K562 (cell line): ENCODE measurements around the gene SKIDA1. TPM values are rescaled to one million over a fixed set of nuclear protein-coding genes. Genes with fewer than 3 reads are reported as not detected.

Experiments used
- ATAC-seq: fragments of 200-7000 bp; cut with Tn5 transposase; 3 replicates; pipeline ENCODE4 v1.9.1; 2020; ENCODE audit warnings: moderate library complexity
- BruUV-seq: library from RNA; stranded (reverse); fragments of 400-500 nt; replicated peaks from 2 replicates; lab custom pipeline; 2021; lab: Mats Ljungman, UMichigan
- CTCF ChIA-PET: fragments of 300-600 bp; formaldehyde crosslinking; extraction: SDS; loops from one replicate; lab custom pipeline; 2021; ENCODE audit warnings: low intra/inter-chr PET ratio; lab: Yijun Ruan, JAX
- POLR2A ChIA-PET: fragments of 300-600, 350-650 bp; sonication (Branson Sonifier 250); formaldehyde crosslinking; extraction: SDS; loops from one replicate; lab custom pipeline; 2021; ENCODE audit warnings: antibody characterized with exemption, inconsistent platforms; lab: Yijun Ruan, JAX
- DNase-seq, 4 experiments: peaks; one replicate each; pipeline versions ENCODE4 v3.0.0 to v3.0.0-alpha.2; 2011 to 2018; ENCODE audit warnings: low spot score in 3 of 4, mixed read lengths in 3 of 4; ENCODE audit errors: extremely low read depth in 1 of 4
- FAIRE-seq: peaks from 2 replicates; lab custom pipeline; 2011; peaks lifted over from hg19 to GRCh38; lab: Jason Lieb, UNC
- H2AFZ ChIP-seq: 2 replicates; pipeline ENCODE4 v1.6.0; 2011; ENCODE audit warnings: low read depth, low read length, control low read depth, inconsistent platforms
- H3K27ac ChIP-seq: fragments of 200-600 bp; 3 replicates; pipeline ENCODE4 v1.8.0; 2011; ENCODE audit warnings: low read depth, mild to moderate bottlenecking, control low read depth, inconsistent platforms, low read length, moderate library complexity, mixed read lengths; ENCODE audit errors: extremely low read depth
- H3K27me3 ChIP-seq, 2 experiments: fragments of 300-600 bp in 1 of 2; 2 replicates in 1 of 2; 3 replicates in 1 of 2; pipeline versions ENCODE4 v1.6.0 to v1.8.0; 2011; ENCODE audit warnings: inconsistent platforms in 2 of 2, low read length in 2 of 2, mild to moderate bottlenecking in 1 of 2, mixed read lengths in 1 of 2, moderate library complexity in 1 of 2; ENCODE audit not compliant: control insufficient read depth in 2 of 2, insufficient read depth in 2 of 2
- H3K36me3 ChIP-seq: fragments of 300-600 bp; 3 replicates; pipeline ENCODE4 v1.8.0; 2011; ENCODE audit warnings: mild to moderate bottlenecking, low read length, inconsistent platforms; ENCODE audit not compliant: control insufficient read depth, insufficient read depth
- H3K4me1 ChIP-seq, 2 experiments: fragments of 200-600 bp in 1 of 2; replicated peaks in 1 of 2; 2 replicates in 1 of 2; 3 replicates in 1 of 2; pipeline versions ENCODE4 v1.5.1 to v1.8.0; 2011; ENCODE audit warnings: inconsistent platforms in 2 of 2, low read length in 2 of 2, mild to moderate bottlenecking in 1 of 2, mixed read lengths in 1 of 2, moderate library complexity in 1 of 2; ENCODE audit not compliant: control insufficient read depth in 2 of 2, insufficient read depth in 2 of 2
- H3K4me2 ChIP-seq: 2 replicates; pipeline ENCODE4 v1.6.1; 2011; ENCODE audit warnings: low read length, control low read depth, inconsistent platforms, mixed read lengths; ENCODE audit not compliant: insufficient read depth
- H3K4me3 ChIP-seq: fragments of 200-600 bp; sonication (generic), shearing (Covaris generic); 2 replicates; pipeline ENCODE4 v1.5.1; 2016; ENCODE audit warnings: control low read depth, inconsistent platforms
- H3K79me2 ChIP-seq: fragments of 200-600 bp; 3 replicates; pipeline ENCODE4 v1.8.0; 2011; ENCODE audit warnings: low read length, inconsistent platforms; ENCODE audit not compliant: control insufficient read depth, insufficient read depth
- H3K9ac ChIP-seq, 2 experiments: 2 replicates each; pipeline versions ENCODE4 v1.6.0 to v1.6.1; 2011; ENCODE audit warnings: low read depth in 2 of 2, low read length in 2 of 2, control low read depth in 1 of 2, inconsistent platforms in 1 of 2, mild to moderate bottlenecking in 1 of 2, mixed read lengths in 1 of 2; ENCODE audit not compliant: insufficient read depth in 1 of 2
- H3K9me1 ChIP-seq: one replicate; pipeline ENCODE4 v1.6.0; 2011; ENCODE audit warnings: inconsistent platforms, mild to moderate bottlenecking, low read length, moderate library complexity; ENCODE audit not compliant: control insufficient read depth, insufficient read depth
- H3K9me3 ChIP-seq: replicated peaks from 2 replicates; pipeline ENCODE4 v1.5.1; 2011; ENCODE audit warnings: low read depth, low read length, inconsistent platforms; ENCODE audit not compliant: control insufficient read depth, insufficient read depth
- H4K20me1 ChIP-seq: replicated peaks from 2 replicates; pipeline ENCODE4 v1.6.1; 2011; ENCODE audit warnings: low read length, inconsistent platforms, mixed read lengths; ENCODE audit not compliant: control insufficient read depth, insufficient read depth
- CBX8 ChIP-seq: fragments of 200-600 bp; sonication (generic); IDR thresholded peaks from 2 replicates; pipeline ENCODE4 v1.6.1; 2012; ENCODE audit warnings: borderline replicate concordance, mixed run types, low read depth, mild to moderate bottlenecking, moderate library complexity, mixed read lengths, low read length, control low read depth, inconsistent platforms; ENCODE audit not compliant: poor library complexity, severe bottlenecking; ENCODE audit errors: extremely low read depth
- DIDO1 ChIP-seq: fragments of 450-650 bp; IDR thresholded peaks from 2 replicates; pipeline ENCODE4 v1.6.1; 2016; ENCODE audit warnings: low read depth, missing biosample characterization, missing genetic modification characterization
- NR4A1 ChIP-seq, 2 experiments: fragments of 250-450 bp in 1 of 2; fragments of 450-650 bp in 1 of 2; sonication (Bioruptor Pico) in 1 of 2; IDR thresholded peaks; 2 replicates each; pipeline versions ENCODE4 v1.4.0 to v1.6.1; 2016 to 2020; ENCODE audit warnings: mild to moderate bottlenecking in 2 of 2, missing compliant biosample characterization in 1 of 2, missing genetic modification characterization in 1 of 2, moderate library complexity in 1 of 2
- RFX1 ChIP-seq: fragments of 450-650 bp; IDR thresholded peaks from 2 replicates; pipeline ENCODE4 v1.6.1; 2016; ENCODE audit warnings: mild to moderate bottlenecking, moderate library complexity
- ZKSCAN1 ChIP-seq: fragments of 150-350 bp; IDR thresholded peaks from 2 replicates; pipeline ENCODE4 v1.6.1; 2016; ENCODE audit warnings: low read depth, low read length
- ZZZ3 ChIP-seq: fragments of 450-650 bp; IDR thresholded peaks from 2 replicates; pipeline ENCODE4 v1.6.1; 2016; ENCODE audit warnings: antibody characterized with exemption, mild to moderate bottlenecking, moderate library complexity
- WGBS: fragments of 100-300 bp; shearing (Covaris generic); methylation state at CpG from one replicate; pipeline ENCODE4 v1.1.6; 2016; ENCODE audit warnings: low coverage, mixed read lengths; ENCODE audit not compliant: insufficient coverage; ENCODE audit errors: missing lambda C conversion rate; 5-methylcytosine and 5-hydroxymethylcytosine counted together
- in situ Hi-C: fragments of 300-500 bp; cut with MboI; formaldehyde crosslinking; loops from 4 replicates; pipeline ENCODE4 v1.15.0; 2018; ENCODE audit warnings: inconsistent platforms, mixed read lengths
- intact Hi-C: fragments of 100-400 bp; cut with micrococcal nuclease; formaldehyde crosslinking; loops from 2 replicates; pipeline ENCODE4 v1.14.2; 2022
- polyA plus RNA-seq, 8 experiments: library from polyadenylated mRNA; depleted of rRNA in 4 of 8; stranded (reverse) in 5 of 8; unstranded in 3 of 8; fragments of >200 nt; fragmentation: Nextera tagmentation in 2 of 8; fragmentation: Illumina TruSeq in 1 of 8; extraction: Ambion mirVana in 2 of 8; extraction: Trizol in 1 of 8; gene quantifications; 2 replicates each; pipeline versions ENCODE4 v1.2.1 to v1.2.3, GENCODE V29; 2011 to 2014; ENCODE audit warnings: inconsistent platforms in 1 of 8, missing spikeins in 1 of 8
- total RNA-seq, 7 experiments: library from RNA; depleted of rRNA in 6 of 7; stranded (reverse); fragments of >200 nt in 6 of 7; fragmentation: Illumina TruSeq in 2 of 7; extraction: Trizol in 2 of 7; gene quantifications; 2 replicates each; pipeline versions ENCODE4 v1.2.1 to v1.2.3, GENCODE V29; 2011 to 2021; ENCODE audit warnings: low replicate concordance in 1 of 7

Gene SKIDA1
- total and polyA plus RNA-seq, 9 of the 15 experiments (the other 6 are each of a cell fraction or from before 2014, with no cell fraction given): 0.05 to 1.1 (median 0.42) TPM

DNA sequence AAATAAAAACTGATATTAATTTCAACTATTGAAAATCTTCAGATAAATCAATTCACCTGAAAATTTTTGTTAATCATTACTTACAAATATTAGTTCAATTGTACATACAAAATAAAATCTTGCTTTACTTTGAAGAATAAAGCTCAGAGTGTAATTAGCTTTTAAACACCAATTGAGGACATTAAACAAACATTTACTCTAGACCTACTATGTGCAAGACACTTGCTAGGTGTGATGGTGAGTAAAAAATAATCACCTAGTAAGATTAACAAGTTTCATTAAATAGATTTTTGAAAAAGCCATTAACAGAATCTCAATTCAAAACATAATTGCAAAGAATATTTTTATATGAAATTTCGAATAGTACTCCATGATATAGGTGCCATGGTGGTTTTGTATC lies 4.7 kb upstream of the SKIDA1 start:
- no peaks in the 10 kb centered on the region for H4K20me1 ChIP-seq
- no peaks in the 10 kb centered on the region for H3K9me3 ChIP-seq
- no peaks in the 10 kb centered on the region for H3K27me3 ChIP-seq
- H3K27ac ChIP-seq: no peak overlapping the region
- ATAC-seq: no peak
- H3K79me2 ChIP-seq: peaks cover 53% of the 10 kb centered on the region; the same call in 2 of the 3 replicates
- H3K4me2 ChIP-seq: no peak overlapping the region
- DNase-seq: no peak
- BruUV-seq: no TSS peak
- in situ Hi-C loops: no loop called here
- POLR2A ChIA-PET: no interaction called here
- no peak for FAIRE-seq
- no peak overlapping the region for H2AFZ ChIP-seq
- CTCF ChIA-PET: no interaction called here
- no peaks in the 10 kb centered on the region for H3K9me1 ChIP-seq
- TF ChIP-seq ZZZ3 (no peak), NR4A1 (CRISPR knock-in tag; IDR thresholded peaks at IDR 0.05) (no peak), NR4A1 (tag; IDR thresholded peaks at IDR 0.05) (no peak), ZKSCAN1 (peak; percentile 99), DIDO1 (tag) (no peak), CBX8 (no peak), RFX1 (no peak)
- intact Hi-C loops: loop anchor here (5.0 kb wide), 2 partner anchors 33 to 697 kb away; no protein-coding TSS in a partner anchor
- 81% methylated on average over 1 of the region's 1 CpG for whole genome bisulfite sequencing
- H3K36me3 ChIP-seq: no peaks in the 10 kb centered on the region
- H3K4me1 ChIP-seq: peaks cover 0 to 19% of the 10 kb centered on the region in 2 experiments; a peak in 2 of 5 replicates
- no peak overlapping the region for H3K4me3 ChIP-seq
- H3K9ac ChIP-seq: no peak overlapping the region; a peak in 1 of 4 replicates
